Hepatocyte (in vitro differentiated cells): ENCODE measurements around the gene GABBR2. TPM values are rescaled to one million over a fixed set of nuclear protein-coding genes. Genes with fewer than 3 reads are reported as not detected.

Experiments
- DNase-seq: peaks from one replicate; pipeline ENCODE4 v3.0.0-alpha.2; 2016; ENCODE audit warnings: low spot score
- H2AFZ ChIP-seq: fragments of 200-600 bp; sonication (generic); 2 replicates; pipeline ENCODE4 v1.6.0; 2016; ENCODE audit warnings: antibody characterized with exemption, mild to moderate bottlenecking
- H3K27ac ChIP-seq: fragments of 200-600 bp; sonication (generic); 2 replicates; pipeline ENCODE4 v1.5.1; 2016; ENCODE audit warnings: mild to moderate bottlenecking
- H3K27me3 ChIP-seq: fragments of 200-600 bp; sonication (generic); 2 replicates; pipeline ENCODE4 v1.6.1; 2016
- H3K36me3 ChIP-seq: fragments of 200-600 bp; sonication (generic); replicated peaks from 2 replicates; pipeline ENCODE4 v1.5.1; 2016; ENCODE audit warnings: low read depth; ENCODE audit not compliant: insufficient read depth
- H3K4me1 ChIP-seq: fragments of 200-600 bp; sonication (generic); 2 replicates; pipeline ENCODE4 v1.5.1; 2016; ENCODE audit warnings: mild to moderate bottlenecking, moderate library complexity; ENCODE audit not compliant: insufficient read depth
- H3K4me2 ChIP-seq: fragments of 200-600 bp; sonication (generic); 2 replicates; pipeline ENCODE4 v1.6.0; 2016
- H3K4me3 ChIP-seq: fragments of 200-600 bp; sonication (generic); 2 replicates; pipeline ENCODE4 v1.5.1; 2016; ENCODE audit warnings: mild to moderate bottlenecking
- H3K79me2 ChIP-seq: fragments of 200-600 bp; sonication (generic); 2 replicates; pipeline ENCODE4 v1.6.0; 2017; ENCODE audit warnings: mild to moderate bottlenecking
- H3K9me2 ChIP-seq: fragments of 200-600 bp; sonication (generic); replicated peaks from 2 replicates; pipeline ENCODE4 v1.6.0; 2017; ENCODE audit warnings: mild to moderate bottlenecking; ENCODE audit not compliant: insufficient read depth
- H3K9me3 ChIP-seq: fragments of 200-600 bp; sonication (generic); 2 replicates; pipeline ENCODE4 v1.5.1; 2016; ENCODE audit warnings: low read depth, mild to moderate bottlenecking
- H4K20me1 ChIP-seq: fragments of 200-600 bp; sonication (generic); 2 replicates; pipeline ENCODE4 v1.6.0; 2016; ENCODE audit warnings: mild to moderate bottlenecking; ENCODE audit not compliant: insufficient read depth, poor library complexity, severe bottlenecking
- EZH2 ChIP-seq: fragments of 200-600 bp; sonication (generic); IDR thresholded peaks from 2 replicates; pipeline ENCODE4 v1.6.1; 2016; ENCODE audit warnings: antibody characterized with exemption, mild to moderate bottlenecking, borderline replicate concordance
- EZH2phosphoT487 ChIP-seq: fragments of 200-600 bp; sonication (generic); IDR thresholded peaks from one replicate; pipeline ENCODE4 v1.6.1; 2018; ENCODE audit warnings: antibody characterized with exemption, mild to moderate bottlenecking, low read depth, moderate library complexity; ENCODE audit not compliant: unreplicated experiment, severe bottlenecking
- WGBS: methylation state at CpG from one replicate; pipeline ENCODE4 v1.1.6; 2016; ENCODE audit warnings: low lambda C conversion rate; ENCODE audit errors: missing lambda C conversion rate; 5-methylcytosine and 5-hydroxymethylcytosine counted together
- polyA plus RNA-seq: library from polyadenylated mRNA; unstranded; fragments of >200 nt; fragmentation: Nextera tagmentation; extraction: Ambion mirVana; gene quantifications from 2 replicates; pipeline ENCODE4 v1.2.1, GENCODE V29; 2016
- total RNA-seq: library from RNA; depleted of rRNA; stranded (reverse); fragments of >200 nt; gene quantifications from 2 replicates; pipeline ENCODE4 v1.2.3, GENCODE V29; 2014
- TF ChIP-seq, protein P1 (sequence below): fragments of 200-600 bp; sonication (generic); IDR thresholded peaks from 2 replicates; pipeline ENCODE4 v1.5.1; 2016; ENCODE audit warnings: antibody characterized with exemption, mild to moderate bottlenecking; ENCODE audit not compliant: poor library complexity

GABBR2 gene
- total and polyA plus RNA-seq, 2 experiments from 2014 or later, result 0.20 to 0.28 TPM

DNA sequence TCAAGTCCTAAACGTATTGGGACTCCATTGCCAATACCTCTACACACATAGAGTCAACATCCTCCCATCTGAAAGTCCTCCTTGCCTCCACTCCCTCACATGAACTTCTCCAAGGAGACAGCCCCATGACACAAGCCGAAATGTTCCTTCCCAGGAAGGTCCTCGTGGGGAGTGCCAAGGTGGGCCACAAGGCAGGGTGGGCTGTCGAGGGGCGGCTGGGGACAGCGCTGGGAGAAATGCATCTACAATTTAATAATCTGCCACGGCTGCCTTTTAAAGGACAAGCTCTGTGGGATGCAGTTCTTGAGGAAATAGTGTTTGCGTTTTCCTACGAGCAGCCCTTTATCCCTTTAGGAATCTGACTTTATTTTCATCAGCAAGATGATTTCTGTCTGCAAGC, 138.7 kb downstream of the GABBR2 start:
- H4K20me1 ChIP-seq, result no peaks in the 10 kb centered on the region
- H3K9me2 ChIP-seq, result no peaks in the 10 kb centered on the region
- DNase-seq, result no peak
- H2AFZ ChIP-seq, result no peak overlapping the region
- H3K9me3 ChIP-seq, result no peaks in the 10 kb centered on the region
- no peaks in the 10 kb centered on the region for H3K79me2 ChIP-seq
- H3K27ac ChIP-seq, result no peak overlapping the region
- no peaks in the 10 kb centered on the region for H3K36me3 ChIP-seq
- H3K4me2 ChIP-seq, result no peak overlapping the region
- WGBS, result 87% methylated on average over 9 of the region's 9 CpGs
- TF ChIP-seq EZH2phosphoT487 (no peak), EZH2 (no peak)
- TF ChIP-seq, protein P1, sequence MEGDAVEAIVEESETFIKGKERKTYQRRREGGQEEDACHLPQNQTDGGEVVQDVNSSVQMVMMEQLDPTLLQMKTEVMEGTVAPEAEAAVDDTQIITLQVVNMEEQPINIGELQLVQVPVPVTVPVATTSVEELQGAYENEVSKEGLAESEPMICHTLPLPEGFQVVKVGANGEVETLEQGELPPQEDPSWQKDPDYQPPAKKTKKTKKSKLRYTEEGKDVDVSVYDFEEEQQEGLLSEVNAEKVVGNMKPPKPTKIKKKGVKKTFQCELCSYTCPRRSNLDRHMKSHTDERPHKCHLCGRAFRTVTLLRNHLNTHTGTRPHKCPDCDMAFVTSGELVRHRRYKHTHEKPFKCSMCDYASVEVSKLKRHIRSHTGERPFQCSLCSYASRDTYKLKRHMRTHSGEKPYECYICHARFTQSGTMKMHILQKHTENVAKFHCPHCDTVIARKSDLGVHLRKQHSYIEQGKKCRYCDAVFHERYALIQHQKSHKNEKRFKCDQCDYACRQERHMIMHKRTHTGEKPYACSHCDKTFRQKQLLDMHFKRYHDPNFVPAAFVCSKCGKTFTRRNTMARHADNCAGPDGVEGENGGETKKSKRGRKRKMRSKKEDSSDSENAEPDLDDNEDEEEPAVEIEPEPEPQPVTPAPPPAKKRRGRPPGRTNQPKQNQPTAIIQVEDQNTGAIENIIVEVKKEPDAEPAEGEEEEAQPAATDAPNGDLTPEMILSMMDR, result no peak
- H3K4me1 ChIP-seq, result no peaks in the 10 kb centered on the region
- H3K4me3 ChIP-seq, result no peak overlapping the region
- no peaks in the 10 kb centered on the region for H3K27me3 ChIP-seq

DNA sequence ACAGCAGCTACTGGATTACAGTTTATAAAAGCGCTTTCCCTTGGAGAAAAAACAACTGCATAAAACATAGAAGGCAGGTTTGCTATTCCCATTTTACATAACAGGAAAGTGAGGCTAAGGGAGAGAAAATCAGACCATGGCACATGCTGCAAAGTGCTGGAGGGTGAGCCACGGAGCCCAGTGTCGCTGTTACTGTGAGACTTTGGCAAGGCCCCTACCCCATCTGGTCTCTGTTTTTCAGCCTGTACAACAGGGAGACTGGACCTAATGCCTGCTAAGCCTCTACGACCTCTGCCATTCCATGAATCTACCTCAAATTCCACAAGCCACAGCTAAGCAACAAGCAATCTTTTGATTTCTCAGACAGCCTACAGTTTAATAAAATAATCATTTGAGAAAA, 139.2 kb downstream of the GABBR2 start:
- Histone ChIP-seq H3K79me2 (no peaks in the 10 kb centered on the region), H3K27me3 (no peaks in the 10 kb centered on the region), H3K4me2 (no peak overlapping the region), H4K20me1 (no peaks in the 10 kb centered on the region), H3K4me3 (no peak overlapping the region), H3K4me1 (no peaks in the 10 kb centered on the region), H3K27ac (no peak overlapping the region), H2AFZ (no peak overlapping the region), H3K9me3 (no peaks in the 10 kb centered on the region), H3K9me2 (no peaks in the 10 kb centered on the region), H3K36me3 (no peaks in the 10 kb centered on the region)
- no peak for TF ChIP-seq EZH2phosphoT487
- DNase-seq, result no peak
- 90% methylated on average over 4 of the region's 4 CpGs for WGBS

DNA sequence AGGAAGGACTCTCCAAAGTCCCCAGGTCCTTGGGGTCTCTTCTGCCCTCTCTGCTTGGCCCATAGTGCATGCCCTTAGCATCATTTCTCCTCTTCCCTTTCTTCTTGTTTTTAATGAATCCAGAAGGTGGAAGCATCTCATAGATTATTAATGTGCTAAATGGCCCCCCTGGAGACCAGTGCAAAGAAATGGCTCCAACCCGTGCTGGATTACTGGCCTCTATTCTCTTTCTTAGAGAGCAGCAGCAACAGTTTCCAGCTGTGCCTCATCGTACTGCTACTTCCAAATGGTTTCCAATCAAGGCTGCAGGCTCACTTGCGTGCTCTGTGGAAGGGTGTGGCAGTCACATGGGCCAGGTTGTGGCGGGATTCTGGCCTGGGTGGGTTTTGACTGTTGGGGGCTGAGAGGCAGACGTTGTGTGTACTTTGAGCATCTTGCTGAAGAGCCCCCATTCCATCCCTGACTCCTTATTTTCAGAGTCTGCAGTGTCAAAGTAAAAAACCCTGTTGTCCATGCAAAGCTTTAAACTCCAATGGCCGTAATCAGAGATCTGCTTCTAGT, 139.7 kb downstream of the GABBR2 start:
- no peaks in the 10 kb centered on the region for H3K27me3 ChIP-seq
- H3K9me2 ChIP-seq, result no peaks in the 10 kb centered on the region
- no peak for DNase-seq
- H4K20me1 ChIP-seq, result no peaks in the 10 kb centered on the region
- H3K79me2 ChIP-seq, result no peaks in the 10 kb centered on the region
- no peak overlapping the region for H2AFZ ChIP-seq
- 80% methylated on average over 6 of the region's 6 CpGs for WGBS
- no peak overlapping the region for H3K27ac ChIP-seq
- no peaks in the 10 kb centered on the region for H3K4me1 ChIP-seq
- H3K4me3 ChIP-seq, result no peak overlapping the region
- no peaks in the 10 kb centered on the region for H3K36me3 ChIP-seq
- TF ChIP-seq, protein P1, result no peak
- no peak for TF ChIP-seq EZH2
- no peak for TF ChIP-seq EZH2phosphoT487
- H3K4me2 ChIP-seq, result no peak overlapping the region
- no peaks in the 10 kb centered on the region for H3K9me3 ChIP-seq

DNA sequence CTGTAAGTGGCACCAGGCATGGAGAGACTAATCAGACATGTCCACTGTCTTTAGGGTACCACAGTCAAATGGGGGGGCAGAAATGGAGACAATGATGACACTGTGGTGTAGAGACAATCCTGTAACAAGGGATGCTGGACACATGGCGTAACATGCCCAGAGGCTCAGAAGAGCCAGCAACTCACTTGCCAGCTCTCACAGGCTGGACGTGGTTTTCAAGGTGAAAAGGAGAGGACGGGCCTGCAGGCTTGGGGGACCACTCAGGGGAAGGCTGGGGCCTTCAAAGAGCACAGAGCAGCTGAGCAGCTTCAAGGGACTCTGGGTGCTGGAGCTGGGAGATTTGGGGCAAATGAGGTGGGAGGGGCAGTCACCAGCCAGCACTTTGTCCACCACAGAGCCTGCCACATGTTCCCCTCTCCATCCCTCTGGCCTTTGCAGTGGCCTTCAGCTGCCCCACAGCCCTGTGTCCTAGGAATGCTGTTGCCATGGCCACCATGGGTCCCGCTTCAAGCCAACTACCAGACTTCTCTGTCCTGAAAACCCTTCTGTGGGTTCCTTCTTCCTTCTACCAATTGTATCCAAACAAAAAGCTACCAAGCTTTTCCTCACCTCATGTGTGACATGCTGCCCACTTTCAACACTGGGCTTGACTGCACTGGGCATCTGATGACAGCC, 140.4 kb downstream of the GABBR2 start:
- H3K79me2 ChIP-seq, result no peaks in the 10 kb centered on the region
- H3K27ac ChIP-seq, result no peak overlapping the region
- 90% methylated on average over 4 of the region's 4 CpGs for WGBS
- H3K36me3 ChIP-seq, result no peaks in the 10 kb centered on the region
- H4K20me1 ChIP-seq, result no peaks in the 10 kb centered on the region
- H3K9me2 ChIP-seq, result no peaks in the 10 kb centered on the region
- H3K4me1 ChIP-seq, result no peaks in the 10 kb centered on the region
- H3K4me2 ChIP-seq, result no peak overlapping the region
- H3K27me3 ChIP-seq, result no peaks in the 10 kb centered on the region
- TF ChIP-seq EZH2phosphoT487, result no peak
- TF ChIP-seq, protein P1, result no peak
- no peak for TF ChIP-seq EZH2
- H3K9me3 ChIP-seq, result no peaks in the 10 kb centered on the region
- no peak overlapping the region for H3K4me3 ChIP-seq
- no peak overlapping the region for H2AFZ ChIP-seq
- no peak for DNase-seq
